ENCODE measurements around the gene PLP1.
"Not testable (repeated sequence)": the region's sequence is repeated elsewhere in the genome, so short reads cannot be mapped to it uniquely, and the experiment has no call there.

PLP1 gene

GRCh38 chrX:103817502-103817901 is 40.9 kb downstream of the PLP1 start:
- H3K4me3 ChIP-seq (ENCODE audit: low read depth, low read length) = no peak overlapping the region
- peak; percentile 23 for DNase-seq (ENCODE audit: low read depth)
- peak; percentile 50 for TF ChIP-seq CTCF (IDR thresholded peaks at IDR 0.05; ENCODE audit: low read depth, low read length, missing control alignments)
- in situ Hi-C loops (cut with HindIII; ENCODE audit: low sequenced_read_pairs) = no loop called here

GRCh38 chrX:103818842-103819619 is 42.4 kb downstream of the PLP1 start:
- in situ Hi-C loops (cut with HindIII; ENCODE audit: low sequenced_read_pairs) = no loop called here
- TF ChIP-seq CTCF (IDR thresholded peaks at IDR 0.05; ENCODE audit: low read depth, low read length, missing control alignments) = no peak
- no peak for DNase-seq (ENCODE audit: low read depth)
- H3K4me3 ChIP-seq (ENCODE audit: low read depth, low read length) = no peak overlapping the region

- H3K4me3 ChIP-seq (ENCODE audit: low read depth, low read length); DNase-seq (ENCODE audit: low read depth); in situ Hi-C loops (cut with HindIII; ENCODE audit: low sequenced_read_pairs): not testable (repeated sequence)
These were observed 44.2 kb downstream of the PLP1 start for GRCh38 chrX:103820802-103821201.

GRCh38 chrX:103823591-103823990 is 47.0 kb downstream of the PLP1 start:
- no peak for DNase-seq (ENCODE audit: low read depth)
- in situ Hi-C loops (cut with HindIII; ENCODE audit: low sequenced_read_pairs) = no loop called here

GRCh38 chrX:103825881-103826280 is 49.2 kb downstream of the PLP1 start:
- H3K4me3 ChIP-seq (ENCODE audit: low read depth, low read length) = no peak overlapping the region
- no peak for TF ChIP-seq CTCF (IDR thresholded peaks at IDR 0.05; ENCODE audit: low read depth, low read length, missing control alignments)
- DNase-seq (ENCODE audit: low read depth) = no peak
- in situ Hi-C loops (cut with HindIII; ENCODE audit: low sequenced_read_pairs) = no loop called here

More at GRCh38 chrX:103823591-103823990, 47.0 kb downstream of the PLP1 start:
- no peak for TF ChIP-seq CTCF (IDR thresholded peaks at IDR 0.05; ENCODE audit: low read depth, low read length, missing control alignments)
- no peak overlapping the region for H3K4me3 ChIP-seq (ENCODE audit: low read depth, low read length)

GRCh38 chrX:103828529-103828928 is 51.9 kb downstream of the PLP1 start:
- DNase-seq (ENCODE audit: low read depth) = no peak
- no peak for TF ChIP-seq CTCF (IDR thresholded peaks at IDR 0.05; ENCODE audit: low read depth, low read length, missing control alignments)
- H3K4me3 ChIP-seq (ENCODE audit: low read depth, low read length) = no peak overlapping the region
- in situ Hi-C loops (cut with HindIII; ENCODE audit: low sequenced_read_pairs) = no loop called here

GRCh38 chrX:103830848-103831247 is 54.2 kb downstream of the PLP1 start:
- in situ Hi-C loops (cut with HindIII; ENCODE audit: low sequenced_read_pairs) = no loop called here

More at GRCh38 chrX:103830848-103831247, 54.2 kb downstream of the PLP1 start:
- TF ChIP-seq CTCF (IDR thresholded peaks at IDR 0.05; ENCODE audit: low read depth, low read length, missing control alignments) = no peak
- H3K4me3 ChIP-seq (ENCODE audit: low read depth, low read length) = no peak overlapping the region
- DNase-seq (ENCODE audit: low read depth) = no peak

Measured in astrocyte of the cerebellum (primary cell).